IMR-90 (cell line): ENCODE data around the gene KCNQ2. TPM values are rescaled to one million over a fixed set of nuclear protein-coding genes. Genes with fewer than 3 reads are reported as not detected.

ENCODE experiments used
- ATAC-seq: fragments of 200-7000 bp; cut with Tn5 transposase; 2 replicates; pipeline ENCODE4 v1.9.1; 2020; ENCODE audit warnings: low read depth, mild to moderate bottlenecking, moderate library complexity
- BruUV-seq: library from RNA; stranded (reverse); fragments of 400-500 nt; replicated peaks from 2 replicates; lab custom pipeline; 2021; lab: Mats Ljungman, UMichigan
- CTCF ChIA-PET: fragments of 300-600 bp; formaldehyde crosslinking; extraction: SDS; loops from one replicate; lab custom pipeline; 2021; ENCODE audit warnings: antibody characterized with exemption; lab: Yijun Ruan, JAX
- POLR2A ChIA-PET: fragments of 300-600 bp; sonication (Branson Sonifier 250); formaldehyde crosslinking; loops from one replicate; lab custom pipeline; 2022; ENCODE audit warnings: antibody characterized with exemption; ENCODE audit not compliant: unreplicated experiment; lab: Charles Lee
- DNase-seq: peaks from one replicate; pipeline ENCODE4 v3.0.0; 2013
- H2AFZ ChIP-seq: replicated peaks from 2 replicates; pipeline ENCODE3; 2013; ENCODE audit warnings: low read length, mild to moderate bottlenecking; ENCODE audit not compliant: poor library complexity
- H2AK5ac ChIP-seq: 2 replicates; pipeline ENCODE4 v1.6.1; 2013; ENCODE audit warnings: low read depth, low read length, inconsistent platforms
- H2AK9ac ChIP-seq: replicated peaks from 2 replicates; pipeline ENCODE3; 2013; ENCODE audit warnings: mild to moderate bottlenecking, low read depth, low read length, moderate library complexity; ENCODE audit not compliant: poor library complexity
- H2BK120ac ChIP-seq: 2 replicates; pipeline ENCODE4 v1.6.1; 2013; ENCODE audit warnings: low read depth, low read length, inconsistent platforms
- H2BK15ac ChIP-seq: 3 replicates; pipeline ENCODE4 v1.6.1; 2013; ENCODE audit warnings: low read depth, low read length, inconsistent platforms
- H2BK20ac ChIP-seq: 2 replicates; pipeline ENCODE4 v1.6.1; 2013; ENCODE audit warnings: low read depth, mild to moderate bottlenecking, inconsistent platforms, low read length, moderate library complexity
- H2BK5ac ChIP-seq: 2 replicates; pipeline ENCODE4 v1.6.1; 2013; ENCODE audit warnings: mild to moderate bottlenecking, low read depth, low read length, inconsistent platforms; ENCODE audit not compliant: poor library complexity, severe bottlenecking
- H3K14ac ChIP-seq: replicated peaks from 2 replicates; pipeline ENCODE4 v1.6.1; 2013; ENCODE audit warnings: low read depth, low read length, inconsistent platforms
- H3K18ac ChIP-seq: 2 replicates; pipeline ENCODE4 v1.6.1; 2013; ENCODE audit warnings: low read depth, low read length, control low read depth
- H3K23ac ChIP-seq: 2 replicates; pipeline ENCODE4 v1.6.1; 2013; ENCODE audit warnings: low read depth, low read length, inconsistent platforms
- H3K27ac ChIP-seq: 2 replicates; pipeline ENCODE4 v1.5.1; 2013; ENCODE audit warnings: mild to moderate bottlenecking, control low read depth, low read length; ENCODE audit not compliant: insufficient read depth
- H3K27me3 ChIP-seq: 2 replicates; pipeline ENCODE4 v1.6.1; 2013; ENCODE audit warnings: low read length; ENCODE audit not compliant: control insufficient read depth, insufficient read depth
- H3K36me3 ChIP-seq: 2 replicates; pipeline ENCODE4 v1.6.1; 2013; ENCODE audit warnings: low read length, mixed read lengths; ENCODE audit not compliant: control insufficient read depth, insufficient read depth
- H3K4ac ChIP-seq: 2 replicates; pipeline ENCODE4 v1.6.1; 2013; ENCODE audit warnings: low read depth, low read length, inconsistent platforms
- H3K4me1 ChIP-seq: 2 replicates; pipeline ENCODE4 v1.6.1; 2013; ENCODE audit warnings: low read length, mixed read lengths; ENCODE audit not compliant: control insufficient read depth, insufficient read depth
- H3K4me2 ChIP-seq: 2 replicates; pipeline ENCODE4 v1.6.1; 2013; ENCODE audit warnings: low read depth, mild to moderate bottlenecking, control low read depth, low read length, moderate library complexity
- H3K4me3 ChIP-seq: 2 replicates; pipeline ENCODE4 v1.5.1; 2013; ENCODE audit warnings: low read depth, mild to moderate bottlenecking, control low read depth, low read length, moderate library complexity; ENCODE audit not compliant: insufficient read depth
- H3K56ac ChIP-seq: 2 replicates; pipeline ENCODE4 v1.6.1; 2013; ENCODE audit warnings: low read length, inconsistent platforms; ENCODE audit not compliant: insufficient read depth; ENCODE audit errors: extremely low read depth
- H3K79me1 ChIP-seq, 2 experiments: 2 replicates each; pipeline ENCODE4 v1.6.1; 2013; ENCODE audit warnings: low read length in 2 of 2, inconsistent platforms in 1 of 2, low read depth in 1 of 2
- H3K9ac ChIP-seq: 2 replicates; pipeline ENCODE4 v1.6.1; 2013; ENCODE audit warnings: low read depth, low read length, control low read depth
- H3K9me1 ChIP-seq: 2 replicates; pipeline ENCODE4 v1.6.1; 2013; ENCODE audit warnings: low read length, inconsistent platforms; ENCODE audit not compliant: insufficient read depth
- H3K9me3 ChIP-seq: 2 replicates; pipeline ENCODE4 v1.6.1; 2013; ENCODE audit warnings: low read length; ENCODE audit not compliant: control insufficient read depth, insufficient read depth
- H4K20me1 ChIP-seq: 2 replicates; pipeline ENCODE4 v1.6.1; 2013; ENCODE audit warnings: low read length, inconsistent platforms; ENCODE audit not compliant: insufficient read depth
- H4K5ac ChIP-seq: 2 replicates; pipeline ENCODE4 v1.6.1; 2013; ENCODE audit warnings: mild to moderate bottlenecking, low read depth, low read length, control low read depth
- H4K8ac ChIP-seq, 2 experiments: 2 replicates each; pipeline ENCODE4 v1.6.1; 2013; ENCODE audit warnings: low read depth in 2 of 2, low read length in 2 of 2, control low read depth in 1 of 2, inconsistent platforms in 1 of 2
- H4K91ac ChIP-seq: 2 replicates; pipeline ENCODE4 v1.6.1; 2013; ENCODE audit warnings: low read depth, low read length, inconsistent platforms; ENCODE audit not compliant: insufficient read depth
- BHLHE40 ChIP-seq: fragments of 150-350 bp; IDR thresholded peaks from 2 replicates; pipeline ENCODE4 v1.6.1; 2016; ENCODE audit warnings: mild to moderate bottlenecking, low read depth, low read length
- CEBPB ChIP-seq: IDR thresholded peaks from 2 replicates; pipeline ENCODE4 v1.6.1; 2012; ENCODE audit warnings: low read depth, low read length, improper control_type of control experiment
- CHD1 ChIP-seq: IDR thresholded peaks from 2 replicates; pipeline ENCODE4 v1.6.1; 2012; ENCODE audit warnings: low read depth, low read length, improper control_type of control experiment
- FOS ChIP-seq: fragments of 150-350 bp; IDR thresholded peaks from 2 replicates; pipeline ENCODE4 v1.6.1; 2016; ENCODE audit warnings: low read depth, low read length
- MAZ ChIP-seq: IDR thresholded peaks from 2 replicates; pipeline ENCODE4 v1.6.1; 2012; ENCODE audit warnings: low read depth, mild to moderate bottlenecking, low read length, improper control_type of control experiment, moderate library complexity, borderline replicate concordance
- MXI1 ChIP-seq: IDR thresholded peaks from 2 replicates; pipeline ENCODE4 v1.6.1; 2012; ENCODE audit warnings: low read depth, mild to moderate bottlenecking, low read length, moderate library complexity, borderline replicate concordance
- NFE2L2 ChIP-seq: fragments of 150-350 bp; IDR thresholded peaks from 2 replicates; pipeline ENCODE4 v1.6.1; 2016; ENCODE audit warnings: low read depth, mild to moderate bottlenecking, low read length
- POLR2A ChIP-seq: IDR thresholded peaks from 2 replicates; pipeline ENCODE4 v1.6.1; 2012; ENCODE audit warnings: mild to moderate bottlenecking, low read depth, low read length
- RAD21 ChIP-seq: IDR thresholded peaks from 2 replicates; pipeline ENCODE4 v1.6.1; 2012; ENCODE audit warnings: low read length, improper control_type of control experiment
- RCOR1 ChIP-seq: IDR thresholded peaks from 2 replicates; pipeline ENCODE4 v1.6.1; 2012; ENCODE audit warnings: mild to moderate bottlenecking, low read length, improper control_type of control experiment; ENCODE audit not compliant: insufficient replicate concordance
- RFX5 ChIP-seq: IDR thresholded peaks from 2 replicates; pipeline ENCODE4 v1.8.0; 2012; ENCODE audit warnings: low read depth, mild to moderate bottlenecking, low read length, moderate library complexity
- SMC3 ChIP-seq: fragments of 150-350 bp; IDR thresholded peaks from 2 replicates; pipeline ENCODE4 v1.6.1; 2016; ENCODE audit warnings: low read depth, mild to moderate bottlenecking, antibody characterized with exemption, low read length, moderate library complexity
- USF2 ChIP-seq: fragments of 150-350 bp; IDR thresholded peaks from 2 replicates; pipeline ENCODE4 v1.6.1; 2017; ENCODE audit warnings: mild to moderate bottlenecking, antibody characterized with exemption, low read length, low read depth
- WGBS, 2 experiments: methylation state at CpG; one replicate each; pipeline versions ENCODE4 v1.1.5 to v1.1.7; 2013; ENCODE audit warnings: missing lambda C conversion rate in 2 of 2; ENCODE audit not compliant: insufficient read length in 1 of 2; ENCODE audit errors: extremely low coverage in 2 of 2; 5-methylcytosine and 5-hydroxymethylcytosine counted together
- dilution Hi-C: fragments of 300-500 bp; cut with HindIII; formaldehyde crosslinking; loops from one replicate; pipeline ENCODE4 v1.14.3; 2018; ENCODE audit warnings: low sequenced_read_pairs; ENCODE audit not compliant: unreplicated experiment
- in situ Hi-C: fragments of 300-500 bp; cut with MboI; formaldehyde crosslinking; loops from 3 replicates; pipeline ENCODE4 v1.14.3; 2019; ENCODE audit warnings: low sequenced_read_pairs, inconsistent platforms, mixed read lengths
- intact Hi-C: fragments of 100-400 bp; cut with micrococcal nuclease; formaldehyde crosslinking; loops from 2 replicates; pipeline ENCODE4 v1.10.0; 2022
- polyA plus RNA-seq, 3 experiments: library from polyadenylated mRNA; depleted of rRNA; stranded (reverse); fragments of >200 nt; gene quantifications; 2 replicates each; pipeline ENCODE4 v1.2.3, GENCODE V29; 2012; ENCODE audit warnings: low replicate concordance in 1 of 3
- total RNA-seq: library from RNA; depleted of rRNA; stranded (reverse); fragments of >200 nt; gene quantifications from 2 replicates; pipeline ENCODE4 v1.2.3, GENCODE V29; 2012
- TF ChIP-seq, protein P1 (sequence below): fragments of 150-350 bp; IDR thresholded peaks from 2 replicates; pipeline ENCODE4 v1.6.1; 2016; ENCODE audit warnings: low read depth, mild to moderate bottlenecking, low read length, moderate library complexity, borderline replicate concordance
- TF ChIP-seq, protein P2 (sequence below): conservative IDR thresholded peaks from 2 replicates; pipeline ENCODE4 v1.5.1; 2012; ENCODE audit warnings: mild to moderate bottlenecking, low read depth, low read length, improper control_type of control experiment

The KCNQ2 gene
- total and polyA plus RNA-seq, 2 of the 4 experiments (the other 2 are of a cell fraction), result 0.02 TPM; not detected in 1

GRCh38 chr20:63367446-63368055 is 104.9 kb downstream of the KCNQ2 start:
- no peak overlapping the region for H4K5ac ChIP-seq
- ATAC-seq, result no peak
- no peak overlapping the region for H3K9ac ChIP-seq
- no peak overlapping the region for H3K4me2 ChIP-seq
- H3K4ac ChIP-seq, result no peak overlapping the region
- no peak overlapping the region for H2AK9ac ChIP-seq
- H3K4me1 ChIP-seq, result no peaks in the 10 kb centered on the region
- dilution Hi-C loops (no loop called here), intact Hi-C loops (no loop called here), in situ Hi-C loops (no loop called here)
- WGBS, 2 experiments, result 63% methylated on average over 9 of the region's 24 CpGs; no CpG with 5 or more reads in 1 of the 2 experiments
- CTCF ChIA-PET, result interaction anchor here (0.7 to 1.2 kb wide), 2 partner anchors 116 to 144 kb away, joined by 4 read pairs; no protein-coding TSS in a partner anchor
- no peaks in the 10 kb centered on the region for H3K9me3 ChIP-seq
- H2BK120ac ChIP-seq, result no peak overlapping the region
- H3K79me1 ChIP-seq, result no peaks in the 10 kb centered on the region
- no TSS peak for BruUV-seq
- 0 out of 2 replicates have a peak, but pooled peaks cover 4% of the 10 kb centered on the region for H4K20me1 ChIP-seq
- TF ChIP-seq FOS (no peak), MXI1 (no peak), POLR2A (no peak), RAD21 (no peak), NFE2L2 (no peak), SMC3 (no peak), RCOR1 (no peak), RFX5 (no peak), USF2 (no peak), CHD1 (no peak), MAZ (no peak), BHLHE40 (no peak), CEBPB (no peak)
- TF ChIP-seq, protein P1, sequence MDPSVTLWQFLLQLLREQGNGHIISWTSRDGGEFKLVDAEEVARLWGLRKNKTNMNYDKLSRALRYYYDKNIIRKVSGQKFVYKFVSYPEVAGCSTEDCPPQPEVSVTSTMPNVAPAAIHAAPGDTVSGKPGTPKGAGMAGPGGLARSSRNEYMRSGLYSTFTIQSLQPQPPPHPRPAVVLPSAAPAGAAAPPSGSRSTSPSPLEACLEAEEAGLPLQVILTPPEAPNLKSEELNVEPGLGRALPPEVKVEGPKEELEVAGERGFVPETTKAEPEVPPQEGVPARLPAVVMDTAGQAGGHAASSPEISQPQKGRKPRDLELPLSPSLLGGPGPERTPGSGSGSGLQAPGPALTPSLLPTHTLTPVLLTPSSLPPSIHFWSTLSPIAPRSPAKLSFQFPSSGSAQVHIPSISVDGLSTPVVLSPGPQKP, result no peak
- TF ChIP-seq, protein P2, sequence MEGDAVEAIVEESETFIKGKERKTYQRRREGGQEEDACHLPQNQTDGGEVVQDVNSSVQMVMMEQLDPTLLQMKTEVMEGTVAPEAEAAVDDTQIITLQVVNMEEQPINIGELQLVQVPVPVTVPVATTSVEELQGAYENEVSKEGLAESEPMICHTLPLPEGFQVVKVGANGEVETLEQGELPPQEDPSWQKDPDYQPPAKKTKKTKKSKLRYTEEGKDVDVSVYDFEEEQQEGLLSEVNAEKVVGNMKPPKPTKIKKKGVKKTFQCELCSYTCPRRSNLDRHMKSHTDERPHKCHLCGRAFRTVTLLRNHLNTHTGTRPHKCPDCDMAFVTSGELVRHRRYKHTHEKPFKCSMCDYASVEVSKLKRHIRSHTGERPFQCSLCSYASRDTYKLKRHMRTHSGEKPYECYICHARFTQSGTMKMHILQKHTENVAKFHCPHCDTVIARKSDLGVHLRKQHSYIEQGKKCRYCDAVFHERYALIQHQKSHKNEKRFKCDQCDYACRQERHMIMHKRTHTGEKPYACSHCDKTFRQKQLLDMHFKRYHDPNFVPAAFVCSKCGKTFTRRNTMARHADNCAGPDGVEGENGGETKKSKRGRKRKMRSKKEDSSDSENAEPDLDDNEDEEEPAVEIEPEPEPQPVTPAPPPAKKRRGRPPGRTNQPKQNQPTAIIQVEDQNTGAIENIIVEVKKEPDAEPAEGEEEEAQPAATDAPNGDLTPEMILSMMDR, result no peak
- no peak overlapping the region for H2AK5ac ChIP-seq
- no peak overlapping the region for H2BK20ac ChIP-seq
- no peak overlapping the region for H3K14ac ChIP-seq
- H4K91ac ChIP-seq, result no peak overlapping the region
- H2BK5ac ChIP-seq, result no peak overlapping the region
- H3K56ac ChIP-seq, result no peak overlapping the region
- no peak overlapping the region for H3K23ac ChIP-seq
- H2AFZ ChIP-seq, result no peak overlapping the region
- H3K4me3 ChIP-seq, result no peak overlapping the region
- H3K18ac ChIP-seq, result no peak overlapping the region
- POLR2A ChIA-PET, result no interaction called here
- no peaks in the 10 kb centered on the region for H3K36me3 ChIP-seq
- peaks cover 50% of the 10 kb centered on the region for H3K27me3 ChIP-seq
- no peak overlapping the region for H4K8ac ChIP-seq
- H3K27ac ChIP-seq, result no peak overlapping the region
- no peak overlapping the region for H2BK15ac ChIP-seq
- no peak for DNase-seq
- no peaks in the 10 kb centered on the region for H3K9me1 ChIP-seq
